ENCODE results near the gene OR7G2.
"Not testable (repeated sequence)": the region's sequence is repeated elsewhere in the genome, so short reads cannot be mapped to it uniquely, and the experiment has no call there.

OR7G2 gene

GRCh38 chr19:9071720-9072119, 35.6 kb downstream of the OR7G2 start:
- not testable (repeated sequence) for DNase-seq

DNA sequence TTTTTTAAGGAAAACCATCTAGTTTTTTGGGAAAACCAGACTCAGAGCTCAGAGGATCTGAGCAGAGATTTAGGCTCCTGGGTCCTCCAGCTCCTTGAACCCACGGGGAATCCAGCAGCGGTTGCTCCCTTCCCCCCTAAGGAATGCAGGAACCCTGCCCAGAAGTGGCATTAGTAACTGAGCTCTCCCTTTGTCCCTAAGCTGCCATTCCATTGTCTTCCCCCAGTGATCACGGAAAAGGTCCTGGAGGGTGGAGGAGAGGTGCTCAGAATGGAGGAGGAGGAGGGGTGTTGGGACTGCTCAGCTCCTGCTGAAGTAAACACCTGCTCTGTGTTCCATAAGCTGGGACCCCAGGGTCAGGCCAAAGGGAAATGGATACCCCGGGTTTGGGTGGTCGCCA, 37.2 kb downstream of the OR7G2 start:
- DNase-seq = no peak

DNA sequence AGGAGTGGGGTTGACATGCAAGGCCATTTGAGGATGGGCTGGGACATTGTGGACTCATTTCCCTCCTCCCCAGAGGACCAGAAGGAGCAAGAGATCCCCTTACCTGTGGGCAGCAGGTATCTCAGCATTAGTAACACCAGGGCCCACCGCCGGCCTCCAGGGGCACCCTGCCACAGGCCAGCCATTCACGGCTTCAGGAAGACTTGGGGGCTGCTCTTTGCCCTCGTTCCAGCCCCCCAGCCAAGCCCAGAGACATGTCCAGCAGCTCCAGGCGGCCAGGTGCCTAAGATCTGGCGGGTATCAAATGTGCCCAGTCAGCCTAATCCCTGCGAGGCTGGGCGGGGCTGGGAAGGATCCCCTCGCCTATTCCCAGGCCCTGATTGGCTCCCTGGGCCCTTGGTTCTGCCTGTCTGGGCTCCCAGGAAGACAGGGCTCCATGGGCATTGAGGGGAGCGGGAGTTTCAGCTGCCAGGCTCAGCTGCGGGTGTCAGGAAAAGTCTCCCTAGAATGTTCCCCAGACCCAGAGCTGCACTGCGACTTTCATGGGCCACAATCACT, 41.7 kb downstream of the OR7G2 start:
- no peak for DNase-seq

DNA sequence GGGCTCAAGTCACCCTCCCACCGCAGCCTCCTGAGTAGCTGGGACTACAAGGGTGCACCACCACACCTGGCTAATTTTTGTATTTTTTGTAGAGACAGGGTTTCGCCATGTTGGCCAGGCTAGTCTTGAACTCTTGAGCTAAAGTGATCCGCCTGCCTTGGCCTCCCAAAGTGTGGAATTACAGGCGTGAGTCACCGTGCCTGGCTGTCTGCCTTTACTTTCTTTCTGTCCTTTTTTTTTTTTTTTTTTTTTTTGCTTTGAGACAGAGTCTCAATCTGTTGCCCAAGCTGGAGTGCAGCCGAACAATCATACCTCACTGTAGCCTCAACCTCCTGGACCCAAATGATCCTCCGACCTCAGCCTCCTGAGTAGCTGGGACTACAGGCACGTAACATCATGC, 45.4 kb downstream of the OR7G2 start:
- no peak for DNase-seq

DNA sequence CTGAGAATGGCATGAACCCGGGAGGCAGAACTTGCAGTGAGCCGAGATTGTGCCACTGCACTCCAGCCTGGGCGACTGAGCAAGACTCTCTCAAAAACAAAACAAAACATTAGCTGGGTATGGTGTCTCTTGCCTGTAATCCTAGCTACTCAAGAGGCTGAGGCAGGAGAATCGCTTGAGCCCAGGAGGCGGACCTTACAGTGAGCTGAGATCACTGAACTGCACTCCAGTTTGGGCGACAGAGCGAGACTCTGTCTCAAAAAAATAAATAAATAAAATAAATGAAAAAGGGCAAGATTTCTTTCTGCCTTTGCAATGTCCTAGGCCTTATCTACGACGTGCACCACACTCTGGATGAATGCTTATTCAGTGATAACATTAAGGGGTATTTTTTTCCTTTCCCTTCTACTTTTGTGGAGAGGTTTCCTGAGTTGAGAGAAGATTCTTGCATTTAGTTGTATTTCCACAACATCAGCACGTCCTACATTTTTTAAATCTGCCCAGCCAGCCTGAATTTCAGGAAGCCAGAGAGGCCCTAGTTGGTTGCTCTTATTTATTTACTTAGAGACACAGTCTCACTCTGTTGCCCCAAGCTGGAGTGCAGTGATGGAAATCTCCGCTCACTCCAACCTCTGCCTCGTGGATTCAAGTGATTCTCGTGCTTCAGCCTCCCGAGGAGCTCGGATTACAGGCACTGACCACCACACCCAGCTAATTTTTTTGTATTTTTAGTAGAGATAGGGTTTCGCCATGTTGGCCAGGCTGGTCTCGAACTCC, 46.5 kb downstream of the OR7G2 start:
- no peak for DNase-seq

- DNase-seq = no peak
Observed at GRCh38 chr19:9058905-9059667, 48.2 kb downstream of the OR7G2 start.

DNA sequence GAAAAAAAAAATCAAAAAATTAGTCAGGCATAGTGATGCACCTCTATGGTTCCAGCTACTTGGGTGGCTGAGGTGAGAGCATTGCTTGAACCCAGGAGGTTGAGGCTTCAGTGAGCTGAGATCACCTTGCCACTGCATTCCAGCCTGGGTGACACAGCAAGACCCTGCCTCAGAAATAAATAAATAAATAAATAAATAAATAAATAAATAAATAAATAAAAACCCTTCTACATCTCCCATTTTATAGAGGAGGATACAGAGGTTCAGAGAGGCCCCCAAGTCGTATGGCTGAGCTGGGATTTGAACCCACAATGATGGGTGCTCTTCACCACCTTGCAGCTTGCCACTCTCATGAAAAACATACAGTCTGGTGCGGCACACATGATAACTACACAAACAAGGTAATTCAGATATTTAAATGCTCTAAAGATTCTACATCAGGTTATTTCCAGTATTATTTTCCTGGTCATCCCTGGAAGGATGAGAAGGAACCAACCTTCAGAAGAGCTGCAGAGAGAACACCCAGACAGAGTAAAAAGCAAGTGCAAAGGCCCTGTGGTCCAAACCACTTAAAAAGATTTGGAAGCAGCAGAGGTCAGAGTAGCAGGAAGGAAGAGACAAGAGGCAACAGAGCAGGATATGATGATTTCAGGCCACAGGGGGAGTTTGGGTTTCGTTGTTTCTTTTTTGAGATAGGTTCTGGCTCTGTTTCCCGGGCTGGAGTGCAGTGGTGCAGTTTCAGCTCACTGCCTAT, 49.6 kb downstream of the OR7G2 start:
- no peak for DNase-seq

GRCh38 chr19:9056131-9056530, 51.1 kb downstream of the OR7G2 start:
- not testable (repeated sequence) for DNase-seq

DNA sequence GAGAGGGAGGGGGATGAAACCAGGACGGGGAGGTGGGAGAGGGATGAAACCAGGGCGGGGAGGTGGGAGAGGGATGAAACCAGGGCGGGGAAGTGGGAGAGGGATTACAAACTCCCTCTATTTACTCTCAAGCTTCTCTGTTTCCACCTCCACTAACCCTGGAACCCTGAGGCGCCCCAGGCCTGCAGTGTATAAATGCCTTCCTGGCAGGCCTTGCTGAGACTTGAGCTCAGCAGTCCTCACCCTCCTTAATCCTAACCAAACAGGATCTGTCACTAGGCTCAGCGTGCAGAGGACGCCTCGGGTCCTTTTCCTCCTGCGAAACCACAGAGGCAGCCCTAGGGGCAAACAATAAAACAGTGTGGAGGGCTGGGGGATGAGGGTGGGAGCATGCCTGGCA, 52.5 kb downstream of the OR7G2 start:
- DNase-seq = no peak

DNA sequence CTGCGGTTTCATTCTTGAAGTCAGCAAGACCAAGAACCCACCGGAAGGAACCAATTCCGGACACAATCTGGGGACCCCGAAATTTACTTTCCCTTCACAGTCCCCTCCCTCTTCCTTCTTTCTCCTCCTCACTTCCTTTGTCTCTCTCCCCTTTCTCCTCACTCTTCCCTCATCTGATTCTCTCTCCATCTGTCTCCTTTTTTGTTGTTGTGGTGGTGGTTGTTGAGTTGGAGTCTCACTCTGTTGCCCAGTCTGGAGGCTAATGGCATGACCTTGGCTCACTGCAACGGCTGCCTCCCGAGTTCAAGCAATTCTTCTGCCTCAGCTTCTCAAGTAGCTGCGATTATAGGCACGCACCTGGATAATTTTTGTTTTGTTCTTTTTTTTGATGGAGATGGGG, 53.1 kb downstream of the OR7G2 start:
- no peak for DNase-seq

- DNase-seq = not testable (repeated sequence)
Observed at GRCh38 chr19:9053674-9054073, 53.6 kb downstream of the OR7G2 start.

- DNase-seq = no peak
Observed at GRCh38 chr19:9052894-9053293, 54.4 kb downstream of the OR7G2 start.

All from NCI-H1092 treated with DMSO at 0.1 percent for 48 hours (cell line).